GM23338 (cell line): Measurements from ENCODE around the gene COL21A1.

ENCODE experiments used
- CREB1 ChIP-seq: fragments of 250-450 bp; sonication (Bioruptor Pico); IDR thresholded peaks from 2 replicates; pipeline ENCODE4 v1.5.0; 2020; ENCODE audit warnings: low read depth, mild to moderate bottlenecking, moderate library complexity
- CTCF ChIP-seq, 2 experiments: fragments of 200-600 bp in 1 of 2; sonication (generic) in 1 of 2; conservative IDR thresholded peaks; 2 replicates each; pipeline versions ENCODE4 v1.5.1 to v1.6.1; 2016 to 2017; ENCODE audit warnings: antibody characterized with exemption in 2 of 2, low read depth in 2 of 2, mild to moderate bottlenecking in 2 of 2, moderate library complexity in 1 of 2
- EZH2 ChIP-seq: fragments of 200-600 bp; sonication (generic); IDR thresholded peaks from one replicate; pipeline ENCODE4 v1.8.0; 2017; ENCODE audit warnings: antibody characterized with exemption, mild to moderate bottlenecking, low read depth; ENCODE audit not compliant: unreplicated experiment
- EZH2phosphoT487 ChIP-seq: fragments of 200-600 bp; sonication (generic); IDR thresholded peaks from one replicate; pipeline ENCODE4 v1.8.1; 2018; ENCODE audit warnings: antibody characterized with exemption; ENCODE audit not compliant: unreplicated experiment
- NANOG ChIP-seq: IDR thresholded peaks from 2 replicates; pipeline ENCODE4 v1.6.1; 2016; ENCODE audit warnings: antibody characterized with exemption, borderline replicate concordance
- POLR2AphosphoS5 ChIP-seq: IDR thresholded peaks from 2 replicates; pipeline ENCODE4 v1.6.1; 2016; ENCODE audit warnings: antibody characterized with exemption, low read depth
- REST ChIP-seq: IDR thresholded peaks from one replicate; pipeline ENCODE4 v1.6.1; 2018; ENCODE audit warnings: antibody characterized with exemption; ENCODE audit not compliant: unreplicated experiment
- STAT1 ChIP-seq: IDR thresholded peaks from one replicate; pipeline ENCODE4 v1.6.1; 2016; ENCODE audit warnings: antibody characterized with exemption; ENCODE audit not compliant: unreplicated experiment

- TF ChIP-seq STAT1 (no peak), CTCF (conservative IDR thresholded peaks at IDR 0.05; ENCODE audit: low read depth in 2 of 2) (no peak), POLR2AphosphoS5 (no peak), EZH2 (no peak), EZH2phosphoT487 (no peak), NANOG (no peak), CREB1 (CRISPR knock-in tag) (no peak), REST (no peak)
Measured at GRCh38 chr6:56152611-56153010, 94.8 kb downstream of the COL21A1 start.
